Measurements from ENCODE around the gene PDE11A.
"Not testable (repeated sequence)": the region's sequence is repeated elsewhere in the genome, so short reads cannot be mapped to it uniquely, and the experiment has no call there.

PDE11A gene

DNA sequence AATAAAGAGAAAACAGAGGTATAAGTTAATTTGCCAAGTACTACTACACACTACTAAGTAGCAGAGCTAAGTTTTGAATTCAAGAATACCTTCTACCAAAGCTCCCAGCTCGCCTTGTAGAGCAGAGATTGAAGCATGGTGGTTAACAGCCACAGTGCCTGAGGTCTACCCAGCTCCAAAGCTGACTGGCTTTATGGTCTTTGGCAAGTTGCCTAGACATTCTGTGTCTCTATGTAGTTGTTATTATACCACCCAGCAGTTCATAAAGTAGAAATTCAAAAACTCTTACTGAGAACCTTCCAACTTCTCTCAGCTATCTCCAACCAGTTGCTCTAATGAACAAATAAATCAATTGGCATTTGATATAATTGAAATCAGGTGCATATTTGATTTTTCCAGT lies 87.8 kb downstream of the PDE11A start:
- no peak for DNase-seq (ENCODE audit: low spot score in 2 of 2)
- Mint-ChIP-seq H3K27me3 (peaks cover 18% of the 10 kb centered on the region), H3K4me3 (no peak overlapping the region), H3K9me3 (no peaks in the 10 kb centered on the region), H3K36me3 (ENCODE audit: insufficient read depth) (no peaks in the 10 kb centered on the region), H3K27ac (ENCODE audit: low read depth) (no peak overlapping the region), H3K4me1 (no peaks in the 10 kb centered on the region)
- ATAC-seq (replicated peaks; ENCODE audit: extremely low read depth, poor library complexity, severe bottlenecking) = no peak

DNA sequence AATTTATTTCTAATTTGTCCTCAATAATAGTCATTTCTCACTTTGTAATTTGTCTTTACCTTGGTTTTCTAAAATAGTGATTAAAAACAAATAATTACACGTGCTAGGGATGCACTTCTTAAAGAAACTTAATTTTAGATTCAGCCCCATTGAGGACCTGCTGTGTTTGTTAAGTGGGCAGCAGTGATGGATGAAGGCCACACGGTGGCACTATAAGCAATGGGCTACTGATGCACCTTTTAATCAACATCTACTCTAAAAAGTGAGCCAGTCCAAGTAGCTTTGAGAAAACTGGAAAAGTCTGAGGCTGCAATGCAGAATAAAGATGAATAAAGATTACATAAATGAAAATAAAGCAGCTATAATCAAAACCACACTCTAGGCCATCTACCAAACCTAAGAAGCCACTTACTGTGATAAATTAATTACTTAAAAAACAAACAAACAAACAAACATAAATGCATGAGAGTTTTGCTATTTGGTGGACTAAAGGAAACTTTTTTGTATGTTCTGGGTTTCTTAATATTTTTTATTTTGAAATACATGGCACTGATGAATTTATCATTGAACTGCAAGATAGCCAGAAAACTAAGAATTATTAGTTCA lies 89.3 kb downstream of the PDE11A start:
- H3K27me3 Mint-ChIP-seq = peaks cover 6% of the 10 kb centered on the region
- H3K4me1 Mint-ChIP-seq = no peaks in the 10 kb centered on the region
- ATAC-seq (replicated peaks; ENCODE audit: extremely low read depth, poor library complexity, severe bottlenecking) (no peak), DNase-seq (ENCODE audit: low spot score in 2 of 2) (no peak)
- H3K9me3 Mint-ChIP-seq = no peaks in the 10 kb centered on the region
- H3K36me3 Mint-ChIP-seq (ENCODE audit: insufficient read depth) = no peaks in the 10 kb centered on the region
- no peak overlapping the region for H3K27ac Mint-ChIP-seq (ENCODE audit: low read depth)
- no peak overlapping the region for H3K4me3 Mint-ChIP-seq

DNA sequence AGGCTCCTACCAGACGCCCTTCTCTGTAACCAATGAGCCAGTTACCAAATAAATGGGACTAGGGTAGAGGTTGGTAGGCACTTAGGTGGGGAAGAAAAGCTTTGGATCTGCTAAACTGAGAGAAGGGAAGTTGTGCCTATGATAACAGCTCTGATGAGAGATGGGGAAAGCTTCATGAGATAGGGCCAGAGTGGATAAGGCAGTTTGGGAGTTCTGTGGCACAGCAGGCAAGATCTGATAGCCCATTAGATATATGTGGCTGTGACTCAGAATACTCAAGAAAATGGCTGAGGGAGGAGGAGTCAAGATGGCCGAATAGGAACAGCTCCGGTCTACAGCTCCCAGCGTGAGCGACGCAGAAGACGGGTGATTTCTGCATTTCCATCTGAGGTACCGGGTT lies 99.8 kb downstream of the PDE11A start:
- Mint-ChIP-seq H3K27ac (ENCODE audit: low read depth) (no peak overlapping the region), H3K27me3 (no peaks in the 10 kb centered on the region), H3K4me3 (no peak overlapping the region), H3K9me3 (no peaks in the 10 kb centered on the region), H3K36me3 (ENCODE audit: insufficient read depth) (no peaks in the 10 kb centered on the region), H3K4me1 (no peaks in the 10 kb centered on the region)
- no peak for DNase-seq (ENCODE audit: low spot score in 2 of 2)
- no peak for ATAC-seq (replicated peaks; ENCODE audit: extremely low read depth, poor library complexity, severe bottlenecking)

DNA sequence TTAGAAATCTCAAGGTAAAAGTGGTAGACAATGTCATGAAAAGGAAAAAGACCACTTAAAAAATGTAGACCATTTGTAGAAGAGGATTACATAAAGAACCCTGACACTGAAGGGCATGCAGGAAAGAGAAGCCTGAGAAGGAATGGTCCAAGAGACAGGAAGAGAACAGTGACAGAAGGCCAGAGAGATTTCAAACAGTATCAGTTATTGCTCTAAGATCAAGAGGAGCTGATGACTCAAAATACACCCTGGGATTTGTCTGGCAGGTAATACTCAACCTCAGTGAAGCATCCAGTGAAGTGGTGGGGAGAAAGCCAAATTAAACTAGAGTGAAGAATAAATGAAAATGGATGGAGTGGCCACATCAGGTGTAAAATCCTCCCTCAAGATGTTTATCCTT lies 100.5 kb downstream of the PDE11A start:
- H3K36me3 Mint-ChIP-seq (ENCODE audit: insufficient read depth) = no peaks in the 10 kb centered on the region
- ATAC-seq (replicated peaks; ENCODE audit: extremely low read depth, poor library complexity, severe bottlenecking) = no peak
- H3K4me1 Mint-ChIP-seq = no peaks in the 10 kb centered on the region
- no peaks in the 10 kb centered on the region for H3K9me3 Mint-ChIP-seq
- peaks cover 2% of the 10 kb centered on the region for H3K27me3 Mint-ChIP-seq
- H3K4me3 Mint-ChIP-seq = no peak overlapping the region
- DNase-seq (ENCODE audit: low spot score in 2 of 2) = no peak
- H3K27ac Mint-ChIP-seq (ENCODE audit: low read depth) = no peak overlapping the region

DNA sequence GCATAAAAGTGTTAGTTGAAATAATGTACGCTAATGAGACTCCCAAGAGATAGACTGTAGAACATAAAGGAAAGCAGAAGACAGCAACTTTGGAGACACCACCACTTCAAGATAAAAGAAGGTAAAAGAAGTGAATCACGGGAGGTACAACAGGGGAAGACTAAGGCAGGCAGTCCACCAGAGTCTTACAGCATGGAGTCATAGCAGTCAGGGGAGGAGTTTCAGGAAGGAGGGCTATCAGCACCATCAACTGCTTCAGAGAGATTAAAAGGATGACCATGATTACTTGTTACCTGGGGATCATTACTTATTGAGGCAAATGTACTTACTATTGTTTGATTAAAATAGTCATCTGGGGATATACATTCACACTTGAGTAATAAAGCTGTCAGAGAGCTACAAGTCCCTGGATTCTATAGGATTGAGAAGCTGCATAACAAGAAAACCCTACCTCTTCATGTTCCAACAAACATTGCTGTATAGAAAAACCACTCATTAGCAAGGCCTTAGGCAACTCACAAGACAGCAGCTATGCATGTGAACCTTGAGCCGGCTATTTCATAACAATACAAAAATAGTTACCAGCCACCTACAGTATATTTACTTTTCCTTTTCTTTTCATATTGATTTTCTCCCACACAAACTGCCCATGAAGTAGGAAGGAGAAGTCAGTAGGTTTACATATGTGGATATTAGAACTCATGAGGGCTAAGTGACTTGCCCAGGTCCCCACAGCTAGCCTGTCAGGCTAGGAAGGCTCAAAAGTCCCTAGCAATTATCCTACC lies 101.7 kb downstream of the PDE11A start:
- H3K9me3 Mint-ChIP-seq = no peaks in the 10 kb centered on the region
- H3K4me1 Mint-ChIP-seq = no peaks in the 10 kb centered on the region
- H3K36me3 Mint-ChIP-seq (ENCODE audit: insufficient read depth) = no peaks in the 10 kb centered on the region
- peaks cover 15% of the 10 kb centered on the region for H3K27me3 Mint-ChIP-seq
- no peak overlapping the region for H3K27ac Mint-ChIP-seq (ENCODE audit: low read depth)
- no peak overlapping the region for H3K4me3 Mint-ChIP-seq
- ATAC-seq (replicated peaks; ENCODE audit: extremely low read depth, poor library complexity, severe bottlenecking) = no peak
- DNase-seq (ENCODE audit: low spot score in 2 of 2) = no peak

DNA sequence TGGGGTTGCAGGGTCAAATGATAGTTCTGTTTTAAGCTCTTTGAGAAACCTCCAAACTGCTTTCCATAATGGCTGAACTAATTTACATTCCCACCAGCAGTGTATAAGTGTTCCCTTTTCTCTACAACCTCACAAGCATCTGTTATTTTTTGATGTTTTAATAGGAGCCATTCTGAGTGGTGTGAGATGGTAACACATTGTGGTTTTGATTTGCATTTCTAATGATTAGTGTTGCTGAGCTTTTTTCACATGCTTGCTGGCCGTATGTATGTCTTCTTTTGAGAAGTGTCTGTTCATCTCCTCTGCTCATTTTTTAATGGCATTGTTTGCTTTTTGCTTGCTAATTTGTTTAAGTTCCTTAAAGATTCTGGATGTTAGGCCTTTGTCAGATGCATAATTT lies 107.7 kb downstream of the PDE11A start:
- Mint-ChIP-seq H3K27ac (ENCODE audit: low read depth) (no peak overlapping the region), H3K36me3 (ENCODE audit: insufficient read depth) (no peaks in the 10 kb centered on the region), H3K9me3 (no peaks in the 10 kb centered on the region), H3K4me3 (no peak overlapping the region), H3K27me3 (peaks cover 15% of the 10 kb centered on the region), H3K4me1 (no peaks in the 10 kb centered on the region)
- DNase-seq (ENCODE audit: low spot score in 2 of 2) (no peak), ATAC-seq (replicated peaks; ENCODE audit: extremely low read depth, poor library complexity, severe bottlenecking) (no peak)

DNA sequence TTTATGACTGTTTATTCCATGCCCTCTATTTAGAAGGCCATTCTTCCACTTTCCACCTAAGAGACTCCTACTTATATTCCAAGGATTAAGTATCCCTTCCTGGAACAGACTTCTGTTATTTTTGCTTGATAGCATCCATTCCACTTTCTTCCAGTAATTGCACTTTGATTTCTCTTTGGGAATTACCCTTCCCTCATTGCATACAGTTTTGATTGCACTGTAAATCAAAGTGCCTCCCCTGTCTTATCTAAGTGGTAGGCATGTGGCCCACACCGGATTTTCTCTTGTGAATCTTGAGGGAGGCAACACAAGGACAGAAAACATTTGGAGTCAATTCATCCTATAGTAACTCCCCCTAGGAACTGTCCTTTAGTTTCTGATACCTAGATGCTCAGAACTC lies 120.4 kb downstream of the PDE11A start:
- no peaks in the 10 kb centered on the region for H3K9me3 Mint-ChIP-seq
- no peak for DNase-seq (ENCODE audit: low spot score in 2 of 2)
- H3K4me1 Mint-ChIP-seq = no peaks in the 10 kb centered on the region
- H3K27ac Mint-ChIP-seq (ENCODE audit: low read depth) = no peak overlapping the region
- no peak overlapping the region for H3K4me3 Mint-ChIP-seq
- no peak for ATAC-seq (replicated peaks; ENCODE audit: extremely low read depth, poor library complexity, severe bottlenecking)
- H3K36me3 Mint-ChIP-seq (ENCODE audit: insufficient read depth) = peaks cover 2% of the 10 kb centered on the region
- H3K27me3 Mint-ChIP-seq = no peaks in the 10 kb centered on the region

DNA sequence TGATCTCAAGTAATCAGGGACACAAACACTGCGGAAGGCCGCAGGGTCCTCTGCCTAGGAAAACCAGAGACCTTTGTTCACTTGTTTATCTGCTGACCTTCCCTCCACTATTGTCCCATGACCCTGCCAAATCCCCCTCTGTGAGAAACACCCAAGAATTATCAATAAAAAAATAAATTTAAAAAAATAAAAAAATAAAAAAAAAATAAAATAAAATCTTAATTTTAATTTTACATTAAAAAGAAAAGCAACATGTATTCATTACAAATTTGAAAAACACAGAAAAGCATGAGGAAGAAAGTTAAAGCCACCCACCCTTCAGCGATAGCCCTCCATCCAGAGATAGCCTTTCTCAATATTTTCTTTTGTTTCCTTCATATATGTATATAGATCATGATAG lies 125.0 kb downstream of the PDE11A start:
- not testable (repeated sequence) for H3K27me3 Mint-ChIP-seq; DNase-seq (ENCODE audit: low spot score in 2 of 2); ATAC-seq (replicated peaks; ENCODE audit: extremely low read depth, poor library complexity, severe bottlenecking); H3K4me1 Mint-ChIP-seq; H3K36me3 Mint-ChIP-seq (ENCODE audit: insufficient read depth); H3K4me3 Mint-ChIP-seq; H3K27ac Mint-ChIP-seq (ENCODE audit: low read depth); H3K9me3 Mint-ChIP-seq

DNA sequence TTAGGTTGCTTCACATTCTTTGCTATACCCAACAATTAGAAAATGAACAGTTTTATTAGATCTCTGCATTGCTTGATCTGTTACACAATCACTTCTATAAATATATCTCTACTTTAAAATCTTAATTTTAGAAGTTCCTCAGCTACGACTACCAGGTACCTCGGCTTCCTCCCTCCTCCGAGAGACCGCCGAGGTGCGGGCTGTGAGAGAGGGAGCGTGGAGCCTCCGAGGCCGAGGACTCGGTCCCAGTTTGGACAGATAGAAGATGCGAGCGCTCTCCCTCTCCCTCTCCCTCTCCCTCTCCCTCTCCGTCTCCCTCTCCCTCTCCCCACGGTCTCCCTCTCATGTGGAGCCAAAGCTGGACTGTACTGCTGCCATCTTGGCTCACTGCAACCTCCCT lies 128.0 kb downstream of the PDE11A start:
- not testable (repeated sequence) for H3K4me3 Mint-ChIP-seq

DNA sequence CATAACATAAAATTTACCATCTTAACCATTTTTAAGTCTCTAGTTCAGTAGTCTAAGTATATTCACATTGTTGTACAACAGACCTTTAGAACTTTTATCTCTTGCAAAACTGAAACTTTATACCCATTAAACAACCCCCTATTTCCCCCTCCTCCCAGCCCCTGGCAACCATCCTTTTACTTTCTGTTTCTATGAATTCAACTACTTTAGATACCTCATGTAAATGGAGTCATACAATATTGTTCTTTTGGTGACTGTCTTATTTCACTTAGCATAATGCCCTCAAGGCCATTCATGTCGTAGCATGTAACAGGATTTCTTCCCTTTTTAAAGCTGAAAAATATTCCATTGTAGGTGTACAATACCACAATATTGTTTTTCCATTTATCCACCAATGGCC lies 129.8 kb downstream of the PDE11A start:
- Mint-ChIP-seq H3K27me3 (peaks cover 9% of the 10 kb centered on the region), H3K36me3 (ENCODE audit: insufficient read depth) (no peaks in the 10 kb centered on the region), H3K4me1 (no peaks in the 10 kb centered on the region), H3K27ac (ENCODE audit: low read depth) (no peak overlapping the region), H3K9me3 (no peaks in the 10 kb centered on the region), H3K4me3 (no peak overlapping the region)
- no peak for ATAC-seq (replicated peaks; ENCODE audit: extremely low read depth, poor library complexity, severe bottlenecking)
- no peak for DNase-seq (ENCODE audit: low spot score in 2 of 2)

More for the DNA sequence above, 128.0 kb downstream of the PDE11A start:
- H3K9me3 Mint-ChIP-seq; DNase-seq (ENCODE audit: low spot score in 2 of 2); ATAC-seq (replicated peaks; ENCODE audit: extremely low read depth, poor library complexity, severe bottlenecking); H3K4me1 Mint-ChIP-seq; H3K27ac Mint-ChIP-seq (ENCODE audit: low read depth); H3K27me3 Mint-ChIP-seq; H3K36me3 Mint-ChIP-seq (ENCODE audit: insufficient read depth): not testable (repeated sequence)

DNA sequence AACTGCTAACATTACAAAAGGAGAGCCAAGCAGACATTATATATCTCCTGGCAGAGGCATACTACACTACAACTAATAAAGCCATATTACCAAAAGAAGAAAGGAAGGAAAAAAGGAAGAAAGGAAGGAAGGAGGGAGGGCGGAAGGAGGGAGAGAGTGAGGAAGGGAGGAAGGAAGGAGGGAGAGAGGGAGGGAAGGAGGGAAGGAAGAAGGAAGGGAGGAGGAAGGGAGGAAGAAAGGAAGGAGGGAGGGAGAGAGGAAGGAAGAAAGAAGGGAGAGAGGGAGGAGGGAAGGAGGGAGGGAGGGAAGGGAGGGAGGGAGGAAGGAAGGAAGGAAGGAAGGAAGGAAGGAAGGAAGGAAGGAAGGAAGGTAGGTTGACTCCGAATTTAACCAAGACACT lies 133.4 kb downstream of the PDE11A start:
- no peaks in the 10 kb centered on the region for H3K4me1 Mint-ChIP-seq
- H3K27ac Mint-ChIP-seq (ENCODE audit: low read depth) = no peak overlapping the region
- peaks cover 9% of the 10 kb centered on the region for H3K27me3 Mint-ChIP-seq
- H3K9me3 Mint-ChIP-seq = no peaks in the 10 kb centered on the region
- H3K4me3 Mint-ChIP-seq = no peak overlapping the region
- no peaks in the 10 kb centered on the region for H3K36me3 Mint-ChIP-seq (ENCODE audit: insufficient read depth)
- DNase-seq (ENCODE audit: low spot score in 2 of 2) = no peak
- ATAC-seq (replicated peaks; ENCODE audit: extremely low read depth, poor library complexity, severe bottlenecking) = no peak

DNA sequence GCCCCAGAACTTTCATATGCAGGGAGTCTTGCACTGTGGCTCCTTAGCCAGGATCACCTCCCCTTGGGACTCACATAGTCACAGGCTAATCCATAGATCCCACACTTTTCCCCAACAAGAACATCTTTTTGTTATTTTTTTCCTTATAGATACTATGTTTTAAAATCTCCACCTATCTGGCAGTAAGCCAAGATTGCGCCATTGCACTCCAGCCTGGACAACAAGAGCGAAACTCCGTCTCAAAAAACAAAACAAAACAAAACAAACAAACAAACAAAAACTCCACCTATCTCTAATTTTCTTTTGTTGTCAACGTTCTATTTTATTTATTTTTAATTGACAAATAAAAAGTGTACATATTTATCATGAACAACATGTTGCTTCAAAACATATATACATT lies 141.7 kb downstream of the PDE11A start:
- no peak for ATAC-seq (replicated peaks; ENCODE audit: extremely low read depth, poor library complexity, severe bottlenecking)
- no peaks in the 10 kb centered on the region for H3K4me1 Mint-ChIP-seq
- no peak for DNase-seq (ENCODE audit: low spot score in 2 of 2)
- H3K9me3 Mint-ChIP-seq = no peaks in the 10 kb centered on the region
- no peak overlapping the region for H3K27ac Mint-ChIP-seq (ENCODE audit: low read depth)
- H3K36me3 Mint-ChIP-seq (ENCODE audit: insufficient read depth) = peaks cover 3% of the 10 kb centered on the region
- H3K27me3 Mint-ChIP-seq = peaks cover 36% of the 10 kb centered on the region
- H3K4me3 Mint-ChIP-seq = no peak overlapping the region

DNA sequence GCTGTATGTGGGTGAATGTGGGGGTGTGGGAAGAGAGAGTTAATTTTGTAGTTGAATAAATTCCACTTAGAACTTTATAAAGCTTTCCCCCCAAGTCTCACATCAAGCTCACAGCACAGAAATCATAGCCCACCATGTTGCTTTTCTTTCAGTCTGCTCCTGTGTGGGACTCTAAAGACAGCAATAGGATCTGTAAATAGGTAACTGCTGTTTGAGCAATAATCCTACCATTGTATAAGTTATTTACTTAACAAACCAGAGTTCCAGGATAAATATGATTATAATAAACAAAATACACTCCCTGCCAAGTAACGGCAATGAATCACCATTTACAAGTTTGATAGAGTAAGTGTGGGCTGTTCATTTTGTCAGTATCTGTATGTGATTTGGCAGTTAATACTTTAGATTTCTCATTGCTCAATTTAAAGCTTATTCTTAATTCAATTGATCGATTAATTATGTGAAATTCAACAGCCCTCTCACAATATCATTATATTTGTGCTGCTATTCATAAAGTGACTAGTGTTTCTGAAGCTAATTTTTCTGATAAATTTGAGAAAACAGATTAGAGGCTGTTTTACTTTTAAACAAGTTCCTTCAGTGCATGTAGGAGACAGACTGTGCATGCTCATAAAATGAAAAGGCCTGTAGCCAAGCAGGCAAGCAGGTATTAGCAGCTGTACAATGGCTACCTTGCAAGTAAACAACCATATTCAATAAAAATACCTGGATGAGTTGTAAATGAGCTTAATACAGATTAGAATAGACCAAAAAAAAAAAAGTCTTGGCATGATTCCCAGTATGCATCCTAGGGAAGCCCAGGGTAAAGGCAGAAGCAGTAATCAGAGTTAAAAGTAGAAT lies 142.7 kb downstream of the PDE11A start:
- peaks cover 36% of the 10 kb centered on the region for H3K27me3 Mint-ChIP-seq

More for the DNA sequence above, 142.7 kb downstream of the PDE11A start:
- no peak for ATAC-seq (replicated peaks; ENCODE audit: extremely low read depth, poor library complexity, severe bottlenecking)
- no peak for DNase-seq (ENCODE audit: low spot score in 2 of 2)
- H3K9me3 Mint-ChIP-seq = no peaks in the 10 kb centered on the region
- no peak overlapping the region for H3K4me3 Mint-ChIP-seq
- no peak overlapping the region for H3K27ac Mint-ChIP-seq (ENCODE audit: low read depth)
- peaks cover 3% of the 10 kb centered on the region for H3K36me3 Mint-ChIP-seq (ENCODE audit: insufficient read depth)
- H3K4me1 Mint-ChIP-seq = no peaks in the 10 kb centered on the region
